ENCODE data around the gene ANAPC5.

Gene ANAPC5

GRCh38 chr12:121290410-121290809 lies 61.8 kb downstream of the ANAPC5 start:
- TF ChIP-seq CTCF (IDR thresholded peaks at IDR 0.05; ENCODE audit: control insufficient read depth, extremely low read depth, insufficient read depth) = no peak
- no peak overlapping the region for H3K4me3 ChIP-seq (ENCODE audit: low read depth, low read length)
- no peak for DNase-seq (ENCODE audit: low read depth)

- H3K4me3 ChIP-seq (ENCODE audit: low read depth, low read length) = no peak overlapping the region
- no peak for TF ChIP-seq CTCF (IDR thresholded peaks at IDR 0.05; ENCODE audit: control insufficient read depth, extremely low read depth, insufficient read depth)
- no peak for DNase-seq (ENCODE audit: low read depth)
These were observed 62.2 kb downstream of the ANAPC5 start for GRCh38 chr12:121289962-121290361.

- no peak for DNase-seq (ENCODE audit: low read depth)
- no peak overlapping the region for H3K4me3 ChIP-seq (ENCODE audit: low read depth, low read length)
- TF ChIP-seq CTCF (IDR thresholded peaks at IDR 0.05; ENCODE audit: control insufficient read depth, extremely low read depth, insufficient read depth) = no peak
These were observed 63.2 kb downstream of the ANAPC5 start for GRCh38 chr12:121288986-121289385.

- DNase-seq (ENCODE audit: low read depth) = no peak
- H3K4me3 ChIP-seq (ENCODE audit: low read depth, low read length) = no peak overlapping the region
- TF ChIP-seq CTCF (IDR thresholded peaks at IDR 0.05; ENCODE audit: control insufficient read depth, extremely low read depth, insufficient read depth) = no peak
These were observed 63.9 kb downstream of the ANAPC5 start for GRCh38 chr12:121288158-121288845.

- no peak for TF ChIP-seq CTCF (IDR thresholded peaks at IDR 0.05; ENCODE audit: control insufficient read depth, extremely low read depth, insufficient read depth)
These were observed 64.8 kb downstream of the ANAPC5 start for GRCh38 chr12:121287267-121287954.

GRCh38 chr12:121285856-121286255 lies 66.4 kb downstream of the ANAPC5 start:
- TF ChIP-seq CTCF (IDR thresholded peaks at IDR 0.05; ENCODE audit: control insufficient read depth, extremely low read depth, insufficient read depth) = no peak
- H3K4me3 ChIP-seq (ENCODE audit: low read depth, low read length) = no peak overlapping the region
- DNase-seq (ENCODE audit: low read depth) = no peak

More at GRCh38 chr12:121287267-121287954, 64.8 kb downstream of the ANAPC5 start:
- no peak overlapping the region for H3K4me3 ChIP-seq (ENCODE audit: low read depth, low read length)
- DNase-seq (ENCODE audit: low read depth) = no peak

Measured in LNCaP clone FGC (cell line).